SH-SY5Y (cell line): ENCODE measurements around the gene GMDS.

Source experiments
- GATA2 ChIP-seq: IDR thresholded peaks from 2 replicates; pipeline ENCODE4 v1.6.1; 2011; ENCODE audit warnings: mild to moderate bottlenecking, low read depth, low read length
- GATA3 ChIP-seq: IDR thresholded peaks from 2 replicates; pipeline ENCODE4 v1.6.1; 2011; ENCODE audit warnings: low read depth, mild to moderate bottlenecking, low read length, moderate library complexity

The GMDS gene

DNA sequence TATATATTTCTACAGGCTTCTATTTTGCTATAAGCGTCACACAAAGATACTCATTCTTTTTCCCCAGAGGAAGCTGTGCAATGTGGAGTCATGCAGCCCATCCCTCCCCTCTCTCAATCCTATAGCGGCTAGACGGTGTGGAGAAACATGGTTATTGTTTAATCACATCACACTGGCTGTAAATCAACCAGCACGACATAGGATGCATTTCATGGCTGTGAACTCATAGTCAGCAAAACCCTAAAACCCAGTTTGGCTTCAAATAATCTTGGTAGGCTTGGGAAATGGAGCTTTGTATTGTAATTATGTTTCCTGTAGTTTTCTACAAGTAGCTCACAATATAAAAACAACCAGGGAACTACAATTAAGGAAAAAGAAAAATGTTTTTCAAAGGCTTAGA, 618.9 kb downstream of the GMDS start:
- no peak for TF ChIP-seq GATA2
- TF ChIP-seq GATA3 = no peak

DNA sequence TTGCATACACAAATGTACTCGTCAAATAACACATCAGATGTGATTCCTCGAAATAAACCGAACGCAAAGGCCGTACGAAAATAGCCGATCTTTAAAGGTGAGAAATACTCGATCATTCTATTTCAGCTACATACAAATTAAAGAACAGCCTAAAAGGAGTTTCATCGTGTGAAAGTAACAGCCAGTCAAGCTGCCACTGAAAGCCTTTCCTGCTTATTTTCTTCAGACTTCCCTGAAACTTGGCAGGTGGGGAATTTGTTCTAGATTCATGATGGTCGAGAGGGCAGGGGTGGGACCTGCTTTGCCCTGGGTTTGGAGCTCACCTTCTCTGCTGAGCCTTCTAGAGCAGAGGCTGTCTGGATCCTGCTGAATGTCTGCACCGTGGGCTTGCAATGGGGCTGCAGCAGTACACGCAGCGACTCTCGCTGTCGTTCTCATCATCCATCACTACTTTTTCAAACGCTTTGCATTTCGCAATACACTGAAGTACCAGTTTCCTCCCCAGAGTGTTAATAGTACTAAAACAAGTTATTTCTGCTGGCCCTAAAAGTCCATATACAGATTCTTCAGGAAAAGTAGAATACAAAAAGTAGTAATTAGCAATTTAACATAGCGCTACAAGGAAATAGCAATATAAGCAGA, 619.5 kb downstream of the GMDS start:
- no peak for TF ChIP-seq GATA3
- TF ChIP-seq GATA2 = no peak

DNA sequence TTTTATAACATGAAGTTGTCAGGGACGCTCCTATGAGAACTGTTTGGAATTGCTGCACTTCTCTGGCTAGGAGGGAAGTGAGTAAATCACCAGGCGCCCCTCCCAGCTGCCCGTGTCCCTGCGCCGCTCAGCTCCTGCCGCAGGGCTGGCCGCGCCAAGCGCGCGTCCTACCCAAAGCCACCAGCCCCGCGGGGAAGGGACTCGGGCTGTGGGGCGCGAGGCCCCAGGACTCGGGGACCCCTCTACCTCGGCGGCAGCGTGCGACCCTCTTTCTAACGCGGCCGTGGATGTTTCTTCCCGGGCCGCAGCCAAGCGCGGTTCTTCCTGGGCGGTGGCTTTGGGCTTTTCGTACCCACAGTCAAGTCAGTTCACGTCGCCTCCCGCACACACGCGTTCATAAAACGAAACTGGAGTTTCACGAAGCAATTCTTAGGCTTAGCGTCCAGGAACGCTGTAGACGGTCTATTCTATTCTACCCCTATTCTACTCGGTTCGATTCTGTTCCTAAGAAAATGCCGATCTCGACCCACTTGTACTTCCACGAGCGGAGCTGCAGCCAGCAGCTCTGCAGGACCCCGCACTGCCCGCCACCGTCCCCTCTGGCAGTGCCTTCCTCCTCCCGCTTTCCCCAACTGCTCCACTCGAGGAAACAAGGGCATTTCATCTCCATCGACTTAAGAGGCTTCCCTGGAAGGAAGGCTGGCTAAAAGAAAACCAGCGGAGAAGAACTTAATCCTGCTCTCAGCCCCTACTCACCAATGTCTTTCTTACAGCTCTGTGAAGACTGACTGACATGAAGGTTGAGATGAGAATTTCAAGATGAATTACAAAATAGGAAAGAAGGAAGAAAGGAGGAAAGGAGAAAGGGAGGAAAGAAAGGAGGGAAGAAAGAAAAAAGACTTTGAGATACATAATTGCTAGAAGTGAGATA, 620.3 kb downstream of the GMDS start:
- no peak for TF ChIP-seq GATA3
- no peak for TF ChIP-seq GATA2

DNA sequence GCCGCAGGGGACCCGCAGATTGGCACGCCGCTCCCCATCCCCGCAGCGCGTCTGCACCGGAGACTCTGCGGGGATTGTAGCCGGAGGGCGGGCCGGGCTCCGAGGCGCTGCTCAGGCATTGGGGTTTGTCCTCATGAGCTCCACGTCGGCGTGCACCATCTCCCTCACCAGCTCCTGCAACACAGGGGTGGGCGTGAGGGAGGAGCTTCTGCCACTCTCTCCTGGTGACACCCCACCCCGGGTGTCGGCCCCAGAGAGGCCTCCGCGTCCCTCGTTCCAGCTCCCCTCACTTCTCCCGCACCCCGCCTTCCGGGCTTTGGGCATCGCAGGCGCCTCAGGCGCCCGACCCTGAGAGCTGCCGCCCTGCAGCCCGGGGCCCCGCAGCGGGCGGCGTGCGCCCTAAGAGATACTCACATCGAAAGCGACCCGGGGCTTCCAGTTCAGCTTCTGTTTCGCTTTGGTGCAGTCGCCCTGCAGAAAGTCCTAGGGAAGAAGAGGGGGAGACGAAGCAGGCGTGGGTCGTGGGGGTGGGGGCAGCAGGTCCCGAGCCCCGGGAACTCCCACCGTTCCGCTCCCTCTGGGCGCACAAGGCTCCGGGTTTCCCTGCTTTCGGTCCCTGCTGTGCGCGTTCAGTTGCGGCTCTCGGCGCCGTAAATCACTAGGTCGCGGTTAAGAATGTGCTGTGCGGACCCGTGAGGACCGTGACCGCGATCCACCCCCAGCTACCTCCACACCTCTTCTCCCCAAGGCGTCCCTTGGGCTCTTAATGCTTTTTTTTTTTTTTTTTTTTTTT, 621.2 kb downstream of the GMDS start:
- no peak for TF ChIP-seq GATA2
- TF ChIP-seq GATA3 = no peak

DNA sequence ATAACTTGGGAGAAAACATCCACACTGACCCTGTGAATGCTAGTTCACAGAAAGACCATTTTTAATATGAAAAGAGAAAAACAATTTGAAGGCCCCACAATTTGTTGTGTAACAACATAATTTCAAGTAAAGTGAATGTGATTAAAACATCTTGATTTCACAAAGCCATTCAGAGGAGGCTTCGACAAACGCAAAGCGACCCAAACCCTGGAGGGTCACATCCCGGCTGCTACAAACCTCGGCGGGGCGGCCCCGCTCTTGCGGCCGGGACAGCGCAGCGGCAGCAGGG, 621.7 kb downstream of the GMDS start:
- TF ChIP-seq GATA3 (no peak), GATA2 (no peak)

DNA sequence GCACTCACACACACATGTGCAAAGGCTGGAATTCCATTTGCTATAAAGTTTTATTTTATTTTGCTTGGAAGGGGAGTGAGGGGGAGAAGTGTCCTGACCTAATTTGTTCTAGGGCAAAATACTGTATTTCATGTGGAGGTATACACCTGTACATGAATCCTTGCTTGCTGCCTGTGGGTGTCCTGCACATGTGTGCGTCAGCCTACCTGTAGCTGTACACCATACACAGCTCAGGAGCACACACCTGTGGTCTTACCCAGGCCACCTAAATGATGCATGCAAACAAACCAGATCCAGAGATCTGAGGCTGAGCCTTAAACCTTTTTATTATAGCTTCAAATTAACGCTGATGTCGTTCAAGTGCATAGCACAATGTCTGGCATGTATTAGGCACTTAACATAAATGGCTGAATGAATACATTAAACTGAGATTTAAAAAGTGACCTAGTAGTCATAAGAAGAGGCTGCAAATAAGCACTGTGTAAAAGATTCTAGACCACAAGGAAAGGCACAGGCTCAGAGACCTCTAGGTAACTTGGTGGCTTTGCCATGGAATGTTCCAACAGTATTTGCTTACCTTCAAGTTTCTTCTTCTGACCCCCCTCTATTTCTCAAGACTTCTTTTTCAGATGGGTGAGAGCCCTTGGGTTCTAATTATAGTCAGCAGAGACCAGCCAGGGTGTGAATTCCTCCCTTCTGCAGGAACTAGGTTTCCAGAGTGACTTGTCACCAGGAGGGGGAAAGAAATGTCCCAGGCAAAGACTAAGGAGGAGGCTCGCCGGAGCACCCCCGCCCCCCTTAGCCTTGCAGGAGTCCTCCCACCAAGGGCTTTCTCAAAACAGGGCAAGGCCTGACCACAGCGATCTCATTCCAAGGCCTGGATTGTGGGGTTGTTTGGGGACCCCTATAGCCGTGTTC, 622.3 kb downstream of the GMDS start:
- TF ChIP-seq GATA2 (no peak), GATA3 (no peak)

DNA sequence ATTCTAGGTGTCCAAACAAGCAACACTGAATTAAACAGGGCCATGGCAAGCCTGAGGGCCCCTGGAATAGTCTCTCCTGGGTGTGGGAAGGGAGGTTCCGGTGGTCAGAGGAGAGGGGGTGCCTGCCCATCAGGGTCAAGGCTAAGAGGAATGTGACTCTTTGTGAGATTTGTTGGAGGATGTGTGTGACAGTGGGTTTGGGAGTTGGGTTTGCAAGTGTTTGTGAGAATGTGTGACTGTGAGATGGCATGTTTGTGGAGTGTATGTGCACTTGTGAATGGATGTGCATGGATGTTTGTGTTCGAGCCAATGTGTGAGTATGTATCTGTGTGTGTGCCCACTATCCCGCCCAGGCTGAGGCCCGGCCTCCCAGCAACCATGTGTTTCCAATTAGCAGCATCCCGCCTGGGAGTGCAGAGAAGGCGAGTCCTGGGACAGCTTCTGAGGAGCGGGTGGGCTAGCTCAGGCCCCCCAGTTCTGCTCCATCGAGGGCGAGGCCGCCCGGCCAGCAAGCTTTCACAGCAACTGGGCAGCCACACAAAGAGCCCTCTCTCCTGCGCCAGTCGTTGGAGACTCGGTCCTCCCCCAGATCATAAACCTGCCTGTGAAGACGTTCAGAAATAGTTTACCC, 623.1 kb downstream of the GMDS start:
- TF ChIP-seq GATA3 = no peak
- no peak for TF ChIP-seq GATA2

DNA sequence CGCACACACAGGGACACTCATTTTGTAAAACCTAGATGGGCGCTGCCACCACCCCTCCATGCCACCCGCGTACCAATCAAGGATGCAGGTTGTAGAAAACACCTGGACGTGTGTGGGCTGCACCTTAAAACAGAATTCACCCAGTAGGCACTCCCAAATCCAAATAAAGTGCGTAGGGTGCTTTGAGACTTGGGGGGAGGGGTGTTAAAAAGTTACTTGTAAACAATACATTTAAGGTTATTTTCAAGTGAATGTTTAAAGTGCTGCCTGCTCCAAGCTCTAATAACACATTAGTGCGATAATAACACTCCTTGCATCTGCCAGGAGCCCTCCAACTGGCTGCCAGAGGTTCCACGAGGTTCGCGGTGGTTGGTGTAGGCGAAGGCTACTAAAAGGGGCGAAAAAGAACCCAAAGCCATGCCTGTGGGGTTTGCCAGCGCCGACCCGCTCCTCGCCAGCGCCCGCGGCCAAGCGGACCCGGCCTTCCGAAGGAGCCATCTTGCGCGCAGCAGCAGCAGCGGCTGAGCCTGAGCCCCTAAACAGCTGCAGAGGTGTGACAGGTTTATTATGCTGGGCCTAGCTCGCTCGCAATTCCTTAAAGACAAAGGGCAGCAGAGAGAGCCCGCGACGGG, 624.2 kb downstream of the GMDS start:
- TF ChIP-seq GATA2 = no peak
- no peak for TF ChIP-seq GATA3

DNA sequence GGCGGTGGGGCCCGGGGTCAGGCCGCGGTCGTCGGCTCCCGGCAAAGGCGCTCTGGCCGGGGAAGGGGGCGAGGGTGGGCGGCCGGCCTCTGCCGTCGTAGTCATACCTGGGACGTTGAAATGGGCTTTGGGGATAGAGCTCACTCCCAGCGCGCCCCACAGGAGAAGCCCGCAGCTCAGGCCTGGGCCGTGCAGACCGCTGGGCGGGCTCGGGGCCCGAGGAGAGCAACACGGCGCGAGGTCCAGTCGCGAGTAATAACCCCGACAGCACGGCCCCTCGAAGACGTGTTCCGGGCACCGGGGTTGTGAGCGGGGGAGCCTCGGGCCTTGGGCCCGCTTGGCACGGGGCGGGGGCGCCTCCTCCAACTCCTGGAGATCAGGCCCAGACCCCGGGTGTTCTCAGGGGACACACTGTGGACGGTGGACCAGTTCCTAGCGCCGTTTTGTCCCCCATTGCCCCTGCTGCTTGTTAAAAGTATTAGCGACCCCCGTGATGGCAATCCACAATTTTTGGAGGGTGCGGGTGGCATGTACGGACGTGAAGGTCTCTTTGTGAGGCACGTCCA, 624.8 kb downstream of the GMDS start:
- TF ChIP-seq GATA3 (no peak), GATA2 (no peak)

DNA sequence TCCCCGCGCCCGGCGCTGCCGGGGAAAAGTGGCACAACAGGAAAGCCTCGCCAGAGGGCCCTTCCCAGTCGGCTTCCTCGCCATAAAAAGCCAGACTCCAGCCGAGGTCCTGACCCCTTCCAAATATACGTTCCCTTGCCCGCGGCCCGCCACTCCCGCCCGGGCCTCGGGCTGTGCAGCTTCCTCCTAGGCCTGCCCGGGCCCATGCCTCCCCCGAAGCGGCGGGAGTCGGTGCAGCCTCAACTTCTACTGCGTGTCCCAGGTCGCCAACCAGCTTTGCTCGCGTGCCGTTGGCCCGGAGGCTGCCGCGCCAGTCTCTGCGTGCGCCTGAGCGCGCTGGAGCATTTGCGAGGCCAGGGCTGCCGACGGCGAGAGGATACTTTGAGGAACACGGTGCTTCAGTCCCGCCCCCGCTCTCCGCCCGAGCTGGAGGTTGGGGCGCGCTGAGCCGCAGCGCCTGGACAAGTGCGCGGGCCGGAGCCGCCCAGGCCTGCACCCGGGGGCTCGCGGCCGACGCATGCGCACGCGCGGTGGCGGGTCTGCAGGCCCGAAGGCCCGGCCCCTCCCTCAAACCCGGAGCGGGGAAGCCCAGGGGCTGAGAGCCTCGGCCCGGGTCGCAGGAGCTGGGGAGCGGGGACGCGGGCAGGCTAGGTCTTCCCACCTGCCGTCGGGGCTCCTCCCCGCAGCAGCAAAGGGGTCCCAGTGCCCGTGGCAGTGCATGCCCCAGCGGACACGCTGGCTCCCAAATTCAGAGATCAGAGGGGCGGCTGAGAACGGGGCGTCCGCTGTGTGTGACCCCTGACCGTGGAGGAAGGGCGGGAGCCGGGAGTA, 625.5 kb downstream of the GMDS start:
- TF ChIP-seq GATA2 = no peak
- TF ChIP-seq GATA3 = no peak

DNA sequence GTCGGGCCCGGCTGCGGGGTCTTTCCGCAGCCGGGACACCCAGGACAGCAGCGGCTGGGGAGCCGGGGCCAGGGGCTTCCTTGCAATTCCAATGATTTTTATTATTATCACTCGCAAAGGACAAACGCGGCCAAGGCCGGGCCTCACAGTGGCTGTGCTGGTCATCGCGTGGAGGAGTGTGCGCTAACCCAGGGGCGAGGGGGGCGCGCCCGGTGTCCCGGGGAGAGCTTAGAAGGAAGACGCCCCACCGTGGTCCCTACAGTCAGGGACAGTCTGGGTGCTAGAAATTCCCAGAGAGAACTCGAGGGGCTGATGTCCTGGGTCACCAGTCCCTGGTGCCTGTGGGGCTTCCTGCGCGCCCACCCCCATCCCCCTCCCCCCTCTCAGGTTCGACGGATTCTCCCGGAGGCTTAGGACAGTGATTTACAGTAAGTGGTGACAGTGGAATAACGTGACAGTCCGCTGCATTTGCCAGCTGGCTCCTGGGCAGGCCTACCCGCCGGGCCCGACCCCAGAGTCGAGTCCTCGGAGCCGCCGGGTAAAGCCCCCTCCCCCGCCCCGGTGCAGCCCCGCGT, 626.2 kb downstream of the GMDS start:
- TF ChIP-seq GATA3 (no peak), GATA2 (no peak)
